ENCODE data around the gene ART4. TPM values are rescaled to one million over a fixed set of nuclear protein-coding genes. Genes with fewer than 3 reads are reported as not detected.

ART4 gene, protein sequence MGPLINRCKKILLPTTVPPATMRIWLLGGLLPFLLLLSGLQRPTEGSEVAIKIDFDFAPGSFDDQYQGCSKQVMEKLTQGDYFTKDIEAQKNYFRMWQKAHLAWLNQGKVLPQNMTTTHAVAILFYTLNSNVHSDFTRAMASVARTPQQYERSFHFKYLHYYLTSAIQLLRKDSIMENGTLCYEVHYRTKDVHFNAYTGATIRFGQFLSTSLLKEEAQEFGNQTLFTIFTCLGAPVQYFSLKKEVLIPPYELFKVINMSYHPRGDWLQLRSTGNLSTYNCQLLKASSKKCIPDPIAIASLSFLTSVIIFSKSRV
- 1 to 10 TPM in 9 of 10 donors, under 1 TPM in 1; 0.72 to 3.9 (median 2.8) TPM for total RNA-seq
- 1 to 10 TPM; 1.3 to 2.7 TPM for polyA plus RNA-seq
- long read RNA-seq, donor 1, full-length matches to known transcripts, result 6 of 6 reads
- long read RNA-seq, donor 1, partial matches to known transcripts, result 0 of 6 reads
- long read RNA-seq, donor 1, other reads (novel, unspliced or antisense), result 0 of 6 reads
- long read RNA-seq, donor 2, full-length matches to known transcripts, result 5 of 6 reads
- long read RNA-seq, donor 2, partial matches to known transcripts, result 0 of 6 reads
- long read RNA-seq, donor 2, other reads (novel, unspliced or antisense), result 1 of 6 reads
- long read RNA-seq, donor 3, partial matches to known transcripts, result 0 of 2 reads
- long read RNA-seq, donor 3, other reads (novel, unspliced or antisense), result 0 of 2 reads

DNA sequence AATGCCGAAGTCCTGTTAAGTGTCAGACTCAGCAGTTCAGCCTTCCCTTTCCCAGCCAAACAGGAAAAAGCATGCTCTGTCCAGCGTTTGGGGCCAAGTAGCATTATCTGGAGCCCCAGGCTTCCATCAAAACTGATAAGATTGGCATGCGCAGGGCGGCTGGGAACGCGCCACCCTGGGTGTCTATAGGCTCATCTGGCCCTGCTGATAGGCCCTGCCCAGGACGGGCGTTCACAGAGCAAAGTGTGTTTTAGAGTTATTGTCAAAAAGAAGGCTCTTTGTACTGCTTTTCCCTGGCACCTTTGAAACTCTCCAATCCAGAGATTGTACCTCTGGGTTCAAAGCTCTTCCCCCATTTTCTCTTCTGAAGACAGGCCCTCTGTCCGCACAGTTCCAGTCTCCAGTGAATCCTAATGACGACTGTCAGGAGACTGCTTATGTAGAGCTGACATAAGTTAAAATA, at the start of gene ART4:
Gene ART4 (minus strand): TSS at position 102 of the 463 bp plus-strand sequence. CDS start 413 bp downstream, outside the sequence.
- WGBS, 2 donors, result 28 to 35% methylated on average over 10 of the region's 10 CpGs
- H3K27me3 ChIP-seq, result no peaks in the 10 kb centered on the region
- H3K4me3 ChIP-seq, result peak within 1 kb of the TSS in 9 of 10 donors; percentile 5 to 42 (median 33)
- peak within 1 kb of the TSS; percentile 67 to 82 (median 73) for H3K27ac ChIP-seq
- ATAC-seq (peak in 7 of 8 donors; percentile 31 to 73 (median 38)), DNase-seq (peak; percentile 36 to 63)
- intact Hi-C loops (cut with DNase I), result loop anchor here in 6 of 10 donors (2.0 to 10.0 kb wide), 9 partner anchors 41 to 431 kb away; partner anchors contain the start of genes C12orf60 (in 2 of the 6), RERG (in 2 of the 6), WBP11 (in 2 of the 6) and MGP (in 1 of the 6)
- H3K4me1 ChIP-seq, result peaks cover 7 to 68% (median 50%) of the 10 kb centered on the region in 9 donors
- H3K36me3 ChIP-seq, result no peaks in the 10 kb centered on the region
- H3K9me3 ChIP-seq, result no peaks in the 10 kb centered on the region
- TF ChIP-seq, protein P1, sequence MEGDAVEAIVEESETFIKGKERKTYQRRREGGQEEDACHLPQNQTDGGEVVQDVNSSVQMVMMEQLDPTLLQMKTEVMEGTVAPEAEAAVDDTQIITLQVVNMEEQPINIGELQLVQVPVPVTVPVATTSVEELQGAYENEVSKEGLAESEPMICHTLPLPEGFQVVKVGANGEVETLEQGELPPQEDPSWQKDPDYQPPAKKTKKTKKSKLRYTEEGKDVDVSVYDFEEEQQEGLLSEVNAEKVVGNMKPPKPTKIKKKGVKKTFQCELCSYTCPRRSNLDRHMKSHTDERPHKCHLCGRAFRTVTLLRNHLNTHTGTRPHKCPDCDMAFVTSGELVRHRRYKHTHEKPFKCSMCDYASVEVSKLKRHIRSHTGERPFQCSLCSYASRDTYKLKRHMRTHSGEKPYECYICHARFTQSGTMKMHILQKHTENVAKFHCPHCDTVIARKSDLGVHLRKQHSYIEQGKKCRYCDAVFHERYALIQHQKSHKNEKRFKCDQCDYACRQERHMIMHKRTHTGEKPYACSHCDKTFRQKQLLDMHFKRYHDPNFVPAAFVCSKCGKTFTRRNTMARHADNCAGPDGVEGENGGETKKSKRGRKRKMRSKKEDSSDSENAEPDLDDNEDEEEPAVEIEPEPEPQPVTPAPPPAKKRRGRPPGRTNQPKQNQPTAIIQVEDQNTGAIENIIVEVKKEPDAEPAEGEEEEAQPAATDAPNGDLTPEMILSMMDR (IDR thresholded peaks at IDR 0.05), result no peak

DNA sequence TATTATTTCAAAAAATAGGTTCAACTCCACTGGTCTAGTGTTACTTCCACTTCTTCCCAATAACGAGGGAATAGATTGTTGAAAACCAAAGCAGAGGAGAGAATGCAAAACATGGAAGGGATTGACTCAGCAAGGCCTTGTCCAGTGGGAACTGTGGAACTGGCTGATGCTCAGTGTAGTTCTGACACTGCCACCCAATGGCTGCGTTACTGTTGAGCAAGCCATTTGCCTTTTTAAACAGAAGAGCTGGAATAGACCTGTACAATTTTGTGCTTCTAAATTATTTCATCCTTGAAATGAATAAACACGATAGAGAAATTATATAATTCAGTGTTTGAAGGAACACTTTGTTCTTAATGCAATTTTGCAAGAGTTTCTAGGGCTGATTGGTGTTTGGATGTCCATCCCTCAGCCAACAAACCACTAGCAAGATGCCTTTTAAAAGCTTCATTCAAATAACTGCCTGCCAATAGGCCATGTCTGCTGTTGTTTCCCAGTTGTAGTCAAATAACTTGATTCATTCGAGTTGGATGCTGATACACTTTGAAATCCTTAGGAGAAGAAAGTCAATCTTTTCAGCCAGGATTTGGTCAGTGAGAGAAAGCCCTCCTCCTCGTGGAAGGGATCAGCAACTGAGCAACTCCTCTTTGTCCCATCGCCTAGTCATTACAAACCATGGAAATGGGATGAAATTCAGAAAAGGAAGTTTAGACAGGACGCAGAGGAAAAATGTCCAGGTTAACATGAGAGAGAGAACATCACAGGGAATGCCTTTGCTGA, 49.6 kb upstream of the ART4 start:
- ATAC-seq, result peak; percentile 77 to 87 (median 86)
- intact Hi-C loops (cut with DNase I), result loop anchor here in 3 of 10 donors (5.0 to 10.0 kb wide), 2 partner anchors 46 to 62 kb away; no protein-coding TSS in a partner anchor
- TF ChIP-seq, protein P1 (IDR thresholded peaks at IDR 0.05), result peak in 4 of 9 donors; percentile 3 to 48 (median 32)
- Histone ChIP-seq H3K9me3 (no peaks in the 10 kb centered on the region), H3K36me3 (no peaks in the 10 kb centered on the region), H3K27ac (peak overlapping the region; percentile 43 to 80 (median 74)), H3K4me1 (peaks cover 0 to 55% (median 11%) of the 10 kb centered on the region in 9 donors), H3K27me3 (no peaks in the 10 kb centered on the region), H3K4me3 (peak overlapping the region in 1 of 10 donors; percentile 9)
- DNase-seq, result peak in 1 of 2 donors; percentile 57
- 49 to 68% methylated on average over 7 of the region's 7 CpGs for WGBS, 2 donors

DNA sequence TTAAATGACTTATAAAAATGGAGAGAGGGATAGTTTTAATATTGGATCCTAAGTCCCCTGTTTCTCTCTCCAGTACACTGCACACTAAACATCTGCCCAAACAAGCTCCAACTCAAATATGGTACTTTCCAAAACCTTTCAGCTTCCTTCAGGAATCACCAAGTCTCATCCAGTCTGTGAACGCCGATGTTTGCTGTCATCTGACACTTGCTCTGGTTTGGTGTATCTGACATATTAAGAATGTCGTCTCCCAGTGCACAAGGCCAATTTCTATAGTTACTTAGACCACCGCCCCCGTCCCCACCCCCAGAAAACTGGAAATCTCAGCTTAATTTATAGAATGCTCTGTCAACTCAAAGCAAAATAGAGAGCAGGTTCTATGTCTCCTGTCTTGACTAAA, 47.4 kb upstream of the ART4 start:
- Histone ChIP-seq H3K36me3 (no peaks in the 10 kb centered on the region), H3K4me1 (peaks cover 0 to 47% (median 13%) of the 10 kb centered on the region in 9 donors), H3K27me3 (no peaks in the 10 kb centered on the region), H3K4me3 (no peak overlapping the region), H3K27ac (peak overlapping the region in 1 of 10 donors; percentile 80), H3K9me3 (no peaks in the 10 kb centered on the region)
- WGBS, 2 donors, result 86 to 87% methylated on average over 5 of the region's 5 CpGs
- TF ChIP-seq, protein P1 (IDR thresholded peaks at IDR 0.05), result no peak
- no peak for ATAC-seq
- intact Hi-C loops (cut with DNase I), result loop anchor here in 3 of 10 donors (5.0 to 10.0 kb wide), 2 partner anchors 43 to 64 kb away; no protein-coding TSS in a partner anchor
- DNase-seq, result no peak

Data from heart right ventricle (tissue), 16 donors.